Body of pancreas (tissue), 4 donors: Measurements from ENCODE around the gene XRCC4. TPM values are rescaled to one million over a fixed set of nuclear protein-coding genes. Genes with fewer than 3 reads are reported as not detected.
A peak's percentile ranks its signal among the peaks of the same experiment; 100 is the strongest.

ENCODE experiments used
- ATAC-seq: fragments of 150-250 bp; one replicate; pipeline ENCODE4 v1.9.1; 2016
- DNase-seq, 4 donors: peaks; one replicate each; pipeline ENCODE4 v3.0.0-alpha.2; 2019
- H3K27ac ChIP-seq, 4 donors: fragments of 200-600 bp; sonication (generic); 1 replicate in 3 of 4; 2 replicates in 1 of 4; pipeline versions ENCODE4 v1.5.1 to v1.6.1; 2016 to 2019; ENCODE audit warnings: mild to moderate bottlenecking in 1 of 4, mixed read lengths in 1 of 4, moderate library complexity in 1 of 4
- H3K27me3 ChIP-seq, 2 donors: fragments of 200-600 bp; sonication (generic); one replicate each; pipeline ENCODE4 v1.6.0; 2016; ENCODE audit warnings: mild to moderate bottlenecking in 1 of 2
- H3K36me3 ChIP-seq, 2 donors: fragments of 200-600 bp; sonication (generic); replicated peaks in 1 of 2; 2 replicates each; pipeline ENCODE4 v1.5.1; 2016; ENCODE audit warnings: low read depth in 2 of 2; ENCODE audit not compliant: insufficient read depth in 1 of 2
- H3K4me1 ChIP-seq: fragments of 200-600 bp; sonication (generic); one replicate; pipeline ENCODE4 v1.6.0; 2016
- H3K4me3 ChIP-seq, 2 donors: fragments of 200-600 bp; sonication (generic); 1 replicate in 1 of 2; 2 replicates in 1 of 2; pipeline ENCODE4 v1.5.1; 2016 to 2019
- H3K9me3 ChIP-seq, 3 donors: fragments of 200-600 bp; sonication (generic); 1 replicate in 2 of 3; 2 replicates in 1 of 3; pipeline ENCODE4 v1.5.1; 2016
- POLR2A ChIP-seq, 3 donors: fragments of 450-650 bp; IDR thresholded peaks; one replicate each; pipeline ENCODE4 v1.6.1; 2016; ENCODE audit warnings: antibody characterized with exemption in 3 of 3, mild to moderate bottlenecking in 2 of 3
- whole genome bisulfite sequencing, 2 donors: methylation state at CpG; one replicate each; pipeline ENCODE4 v1.1.5; 2017; 5-methylcytosine and 5-hydroxymethylcytosine counted together
- intact Hi-C: fragments of 100-400 bp; cut with DNase I; formaldehyde crosslinking; loops from one replicate; pipeline ENCODE4 v1.15.1; 2023
- total RNA-seq, 2 donors: library from RNA; depleted of rRNA; stranded (reverse); fragments of >200 nt; gene quantifications; one replicate each; pipeline ENCODE4 v1.1.0, GENCODE V29; 2016
- TF ChIP-seq, protein P1 (sequence below), 7 experiments: fragments of 450-650 bp in 4 of 7; fragments of 200-600 bp in 3 of 7; sonication (generic) in 3 of 7; IDR thresholded peaks; one replicate each; pipeline ENCODE4 v1.5.1; 2016 to 2019; ENCODE audit warnings: antibody characterized with exemption in 7 of 7

The XRCC4 gene
- total RNA-seq, 2 donors from 2014 or later, result 0.99 to 4.4 TPM

GRCh38 chr5:83145241-83145640 lies 67.9 kb downstream of the XRCC4 start:
- intact Hi-C loops, result no loop called here
- H3K4me3 ChIP-seq, result no peak overlapping the region
- no peaks in the 10 kb centered on the region for H3K9me3 ChIP-seq
- no peak for DNase-seq
- ATAC-seq, result no peak
- no peaks in the 10 kb centered on the region for H3K27me3 ChIP-seq
- TF ChIP-seq POLR2A (IDR thresholded peaks at IDR 0.05), result no peak
- H3K27ac ChIP-seq, result peak overlapping the region in 3 of 4 donors; percentile 63 to 83 (median 82)
- no peaks in the 10 kb centered on the region for H3K36me3 ChIP-seq
- H3K4me1 ChIP-seq, result peaks cover 16% of the 10 kb centered on the region

GRCh38 chr5:83145882-83146331 lies 68.6 kb downstream of the XRCC4 start:
- intact Hi-C loops, result no loop called here
- Histone ChIP-seq H3K4me3 (no peak overlapping the region), H3K9me3 (no peaks in the 10 kb centered on the region), H3K4me1 (peaks cover 16% of the 10 kb centered on the region), H3K27me3 (no peaks in the 10 kb centered on the region), H3K36me3 (no peaks in the 10 kb centered on the region), H3K27ac (peak overlapping the region; percentile 63 to 83 (median 78))
- DNase-seq, result peak in 1 of 4 donors; percentile 57
- TF ChIP-seq POLR2A (IDR thresholded peaks at IDR 0.05), result no peak
- TF ChIP-seq, protein P1, sequence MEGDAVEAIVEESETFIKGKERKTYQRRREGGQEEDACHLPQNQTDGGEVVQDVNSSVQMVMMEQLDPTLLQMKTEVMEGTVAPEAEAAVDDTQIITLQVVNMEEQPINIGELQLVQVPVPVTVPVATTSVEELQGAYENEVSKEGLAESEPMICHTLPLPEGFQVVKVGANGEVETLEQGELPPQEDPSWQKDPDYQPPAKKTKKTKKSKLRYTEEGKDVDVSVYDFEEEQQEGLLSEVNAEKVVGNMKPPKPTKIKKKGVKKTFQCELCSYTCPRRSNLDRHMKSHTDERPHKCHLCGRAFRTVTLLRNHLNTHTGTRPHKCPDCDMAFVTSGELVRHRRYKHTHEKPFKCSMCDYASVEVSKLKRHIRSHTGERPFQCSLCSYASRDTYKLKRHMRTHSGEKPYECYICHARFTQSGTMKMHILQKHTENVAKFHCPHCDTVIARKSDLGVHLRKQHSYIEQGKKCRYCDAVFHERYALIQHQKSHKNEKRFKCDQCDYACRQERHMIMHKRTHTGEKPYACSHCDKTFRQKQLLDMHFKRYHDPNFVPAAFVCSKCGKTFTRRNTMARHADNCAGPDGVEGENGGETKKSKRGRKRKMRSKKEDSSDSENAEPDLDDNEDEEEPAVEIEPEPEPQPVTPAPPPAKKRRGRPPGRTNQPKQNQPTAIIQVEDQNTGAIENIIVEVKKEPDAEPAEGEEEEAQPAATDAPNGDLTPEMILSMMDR (IDR thresholded peaks at IDR 0.05), result no peak
- ATAC-seq, result peak; percentile 93

GRCh38 chr5:83146441-83146840 lies 69.1 kb downstream of the XRCC4 start:
- TF ChIP-seq, protein P1 (IDR thresholded peaks at IDR 0.05), result no peak
- no peak for TF ChIP-seq POLR2A (IDR thresholded peaks at IDR 0.05)
- H3K4me1 ChIP-seq, result peaks cover 16% of the 10 kb centered on the region

GRCh38 chr5:83147593-83147992 lies 70.2 kb downstream of the XRCC4 start:
- H3K27ac ChIP-seq, result no peak overlapping the region

More at GRCh38 chr5:83146441-83146840, 69.1 kb downstream of the XRCC4 start:
- ATAC-seq, result peak; percentile 51
- intact Hi-C loops, result no loop called here
- DNase-seq, result no peak
- WGBS, 2 donors, result 38 to 49% methylated on average over 4 of the region's 4 CpGs
- no peaks in the 10 kb centered on the region for H3K27me3 ChIP-seq
- H3K36me3 ChIP-seq, result no peaks in the 10 kb centered on the region
- H3K4me3 ChIP-seq, result no peak overlapping the region
- no peaks in the 10 kb centered on the region for H3K9me3 ChIP-seq
- peak overlapping the region; percentile 63 to 83 (median 78) for H3K27ac ChIP-seq

DNA sequence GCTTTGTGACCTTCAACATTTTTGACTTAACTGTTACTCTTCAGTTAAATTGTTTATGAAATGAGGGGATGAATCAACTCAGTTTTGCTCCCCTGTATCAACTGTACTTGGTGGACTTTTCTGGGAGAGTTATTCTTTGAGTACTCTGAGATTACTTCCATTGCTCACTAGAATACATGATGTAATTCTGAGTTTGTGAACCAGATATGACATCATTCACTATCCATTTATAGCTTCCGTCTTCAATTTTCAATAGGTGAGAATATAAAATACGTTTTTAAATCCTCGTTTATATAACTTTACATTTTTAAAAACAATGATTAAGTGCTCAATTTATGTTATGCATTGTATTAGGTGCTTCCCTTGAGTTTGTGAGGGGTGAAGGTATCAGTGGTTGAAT lies 71.0 kb downstream of the XRCC4 start:
- no peaks in the 10 kb centered on the region for H3K36me3 ChIP-seq
- no peaks in the 10 kb centered on the region for H3K27me3 ChIP-seq
- intact Hi-C loops, result no loop called here
- TF ChIP-seq, protein P1 (IDR thresholded peaks at IDR 0.05), result no peak
- no peak for TF ChIP-seq POLR2A (IDR thresholded peaks at IDR 0.05)
- no peaks in the 10 kb centered on the region for H3K9me3 ChIP-seq
- no peak overlapping the region for H3K4me3 ChIP-seq
- 97 to 98% methylated on average over 3 of the region's 3 CpGs for WGBS, 2 donors
- H3K27ac ChIP-seq, result no peak overlapping the region
- peaks cover 16% of the 10 kb centered on the region for H3K4me1 ChIP-seq
- DNase-seq, result no peak
- ATAC-seq, result no peak

More at GRCh38 chr5:83147593-83147992, 70.2 kb downstream of the XRCC4 start:
- Histone ChIP-seq H3K4me3 (no peak overlapping the region), H3K4me1 (peaks cover 16% of the 10 kb centered on the region), H3K27me3 (no peaks in the 10 kb centered on the region), H3K9me3 (no peaks in the 10 kb centered on the region), H3K36me3 (no peaks in the 10 kb centered on the region)
- WGBS, 2 donors, result 98% methylated on average over 4 of the region's 4 CpGs
- intact Hi-C loops, result no loop called here
- TF ChIP-seq POLR2A (IDR thresholded peaks at IDR 0.05), result no peak
- TF ChIP-seq, protein P1 (IDR thresholded peaks at IDR 0.05), result no peak
- no peak for DNase-seq
- no peak for ATAC-seq
